Effector memory CD4-positive, alpha-beta T cell (primary cell): Measurements from ENCODE around the gene CCDC175.

Experiments used
- DNase-seq, 3 donors: peaks; one replicate each; pipeline ENCODE4 v3.0.0-alpha.2; 2020
- H3K27ac ChIP-seq: 2 replicates; pipeline ENCODE4 v1.7.0; 2013; ENCODE audit warnings: mild to moderate bottlenecking, low read length, moderate library complexity; ENCODE audit not compliant: insufficient read depth, poor library complexity, severe bottlenecking
- H3K27me3 ChIP-seq: replicated peaks from 2 replicates; pipeline ENCODE4 v1.7.0; 2013; ENCODE audit warnings: mild to moderate bottlenecking, low read length; ENCODE audit not compliant: insufficient read depth, control insufficient read depth, poor library complexity, severe bottlenecking
- H3K36me3 ChIP-seq: 2 replicates; pipeline ENCODE4 v1.7.0; 2013; ENCODE audit warnings: mild to moderate bottlenecking, low read length, moderate library complexity; ENCODE audit not compliant: control insufficient read depth, insufficient read depth
- H3K4me1 ChIP-seq: 2 replicates; pipeline ENCODE4 v1.7.0; 2013; ENCODE audit warnings: low read length, mild to moderate bottlenecking; ENCODE audit not compliant: control insufficient read depth, insufficient read depth, poor library complexity, severe bottlenecking
- H3K4me3 ChIP-seq: 2 replicates; pipeline ENCODE4 v1.7.0; 2013; ENCODE audit warnings: low read length, low read depth, mild to moderate bottlenecking; ENCODE audit not compliant: insufficient read depth, poor library complexity, severe bottlenecking
- H3K9me3 ChIP-seq: 2 replicates; pipeline ENCODE4 v1.7.0; 2013; ENCODE audit warnings: mild to moderate bottlenecking, low read length, moderate library complexity; ENCODE audit not compliant: control insufficient read depth

The CCDC175 gene

DNA sequence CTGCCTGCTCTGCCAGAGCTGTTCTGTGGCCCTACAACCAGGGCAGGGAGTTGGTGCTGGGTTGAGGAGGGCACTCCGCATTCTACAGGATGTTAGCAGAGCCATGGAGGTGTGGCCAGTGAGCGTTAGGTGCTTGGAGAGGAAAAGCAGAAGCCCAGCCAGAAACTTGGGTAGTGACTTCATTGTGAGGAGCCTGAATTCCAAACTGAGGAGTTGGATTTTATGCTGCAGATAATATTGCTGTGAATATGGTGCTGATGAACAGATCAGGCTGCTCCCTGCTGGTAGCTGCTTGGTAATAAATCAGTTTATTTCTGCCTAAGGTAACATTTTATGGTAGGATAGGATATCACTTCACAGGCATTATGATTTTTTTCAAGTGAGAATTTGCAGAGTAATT, 7.1 kb upstream of the CCDC175 start:
- Histone ChIP-seq H3K4me1 (no peaks in the 10 kb centered on the region), H3K4me3 (no peak overlapping the region), H3K27ac (no peak overlapping the region), H3K36me3 (no peaks in the 10 kb centered on the region), H3K9me3 (no peaks in the 10 kb centered on the region), H3K27me3 (no peaks in the 10 kb centered on the region)
- no peak for DNase-seq

DNA sequence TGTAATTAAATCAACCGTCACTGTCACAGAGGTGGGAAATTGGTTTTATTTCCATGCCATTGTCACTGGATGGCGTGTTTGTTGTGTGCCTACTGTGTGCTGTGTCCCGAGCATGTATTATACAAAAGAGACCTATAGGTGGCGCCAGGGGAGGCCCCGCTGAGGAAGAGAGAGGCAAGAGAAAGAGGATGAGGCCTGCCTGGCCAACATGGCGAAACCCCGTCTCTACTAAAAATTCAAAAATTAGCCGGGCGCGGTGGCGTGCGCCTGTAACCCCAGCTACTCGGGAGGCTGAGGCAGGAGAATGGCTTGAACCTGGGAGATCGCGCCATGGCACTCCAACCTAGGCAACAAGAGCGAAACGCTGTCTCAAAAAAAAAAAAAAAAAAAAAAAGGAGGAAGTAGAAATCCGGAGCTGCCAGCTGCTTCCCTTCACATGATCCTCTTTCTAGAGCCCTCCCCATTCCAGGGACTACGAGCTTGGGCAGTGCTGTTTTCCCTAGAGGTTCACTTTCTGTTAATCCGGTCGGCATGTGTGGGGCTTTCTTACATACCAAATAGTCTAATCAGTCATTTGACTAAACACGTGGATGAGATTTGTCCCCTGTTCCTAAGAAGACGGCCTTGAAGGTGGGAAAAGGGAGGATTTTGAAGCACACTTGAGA, 6.4 kb upstream of the CCDC175 start:
- no peak for DNase-seq
- H3K9me3 ChIP-seq = no peaks in the 10 kb centered on the region
- no peaks in the 10 kb centered on the region for H3K4me1 ChIP-seq
- no peak overlapping the region for H3K4me3 ChIP-seq
- no peak overlapping the region for H3K27ac ChIP-seq
- no peaks in the 10 kb centered on the region for H3K27me3 ChIP-seq
- no peaks in the 10 kb centered on the region for H3K36me3 ChIP-seq

DNA sequence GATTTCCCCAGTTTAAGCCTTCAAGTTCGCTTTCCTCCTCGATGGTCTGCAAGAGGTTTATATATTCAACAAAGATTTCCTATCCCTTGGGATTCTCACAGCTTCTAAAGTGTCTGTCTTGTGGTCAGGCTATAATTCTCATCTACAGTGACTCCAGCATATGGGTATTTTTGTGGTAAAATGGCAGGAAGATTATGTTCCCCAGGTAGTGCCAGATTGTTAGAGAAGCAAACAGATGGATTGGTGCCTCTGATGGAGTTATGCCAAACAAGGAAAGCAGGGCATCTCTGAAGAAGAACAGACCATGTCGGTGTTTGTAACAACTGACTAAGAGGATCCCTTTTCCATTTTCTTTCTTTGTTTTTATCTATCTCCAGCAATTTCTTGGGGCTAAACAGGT, 5.5 kb upstream of the CCDC175 start:
- Histone ChIP-seq H3K4me3 (no peak overlapping the region), H3K27me3 (no peaks in the 10 kb centered on the region), H3K27ac (no peak overlapping the region), H3K36me3 (no peaks in the 10 kb centered on the region), H3K4me1 (no peaks in the 10 kb centered on the region), H3K9me3 (no peaks in the 10 kb centered on the region)
- no peak for DNase-seq

DNA sequence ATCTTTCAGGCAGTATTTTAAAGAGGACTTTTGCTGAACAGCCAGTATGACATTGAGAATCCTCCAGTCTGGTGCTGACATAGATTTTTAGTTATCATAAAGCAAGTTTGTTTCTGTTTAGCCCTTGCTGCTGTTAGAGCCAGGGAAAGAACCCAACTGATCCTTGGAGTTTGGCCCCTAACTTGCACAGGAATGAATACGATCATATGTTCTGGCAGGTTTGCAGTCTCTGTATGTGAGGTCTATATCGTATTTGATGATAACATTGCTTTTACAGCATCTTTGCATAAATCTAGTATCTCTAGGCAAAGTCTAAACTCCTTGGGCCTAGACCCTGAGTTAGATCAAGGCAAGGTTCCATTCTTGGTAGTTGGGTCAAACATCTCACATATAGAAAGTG, 4.3 kb upstream of the CCDC175 start:
- Histone ChIP-seq H3K9me3 (no peaks in the 10 kb centered on the region), H3K27me3 (no peaks in the 10 kb centered on the region), H3K36me3 (no peaks in the 10 kb centered on the region), H3K4me3 (no peak overlapping the region), H3K4me1 (peaks cover 8% of the 10 kb centered on the region), H3K27ac (no peak overlapping the region)
- no peak for DNase-seq

DNA sequence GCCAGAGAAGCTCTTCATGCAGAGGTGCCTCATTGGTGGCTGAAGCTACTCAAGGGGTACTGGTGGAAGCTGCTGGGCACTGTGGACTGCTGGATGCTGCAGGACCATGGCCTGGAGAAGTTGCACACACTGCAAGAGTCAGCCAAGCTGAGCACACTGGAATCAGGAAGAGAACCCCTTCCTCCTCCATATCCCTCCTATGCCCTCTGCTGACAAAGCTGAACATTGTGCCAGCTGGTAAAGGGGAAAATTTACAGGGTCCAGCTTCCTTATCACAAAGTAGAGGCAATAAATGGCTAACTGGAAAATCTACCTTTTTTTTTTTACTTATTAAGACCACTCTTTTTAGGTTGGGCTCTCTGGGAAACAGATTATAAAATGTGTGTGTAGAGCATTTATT, 6.5 kb downstream of the CCDC175 start:
- no peaks in the 10 kb centered on the region for H3K27me3 ChIP-seq
- H3K4me1 ChIP-seq = no peaks in the 10 kb centered on the region
- no peak for DNase-seq
- H3K36me3 ChIP-seq = no peaks in the 10 kb centered on the region
- H3K27ac ChIP-seq = no peak overlapping the region
- H3K4me3 ChIP-seq = no peak overlapping the region
- no peaks in the 10 kb centered on the region for H3K9me3 ChIP-seq

DNA sequence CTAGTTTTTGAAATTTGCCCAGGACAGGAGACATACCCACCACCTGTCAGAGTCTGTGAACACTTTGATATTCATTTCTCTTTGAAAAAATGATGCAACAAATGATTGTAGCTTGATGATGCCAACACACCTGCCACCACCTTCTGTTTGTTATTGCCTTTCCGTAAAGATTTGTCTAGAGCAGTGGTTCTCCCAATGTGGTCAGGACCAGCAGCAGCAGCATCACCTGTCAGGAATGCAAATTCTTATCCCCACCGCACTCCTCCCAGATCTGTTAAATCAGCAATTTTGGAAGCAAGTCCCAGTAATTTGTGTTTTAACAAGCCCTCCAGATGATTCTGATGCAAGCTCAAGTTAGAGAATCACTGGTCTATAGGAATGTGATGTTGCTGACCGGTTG, 9.9 kb downstream of the CCDC175 start:
- H3K4me1 ChIP-seq = no peaks in the 10 kb centered on the region
- no peaks in the 10 kb centered on the region for H3K36me3 ChIP-seq
- H3K27me3 ChIP-seq = no peaks in the 10 kb centered on the region
- H3K27ac ChIP-seq = no peak overlapping the region
- no peak overlapping the region for H3K4me3 ChIP-seq
- H3K9me3 ChIP-seq = no peaks in the 10 kb centered on the region
- no peak for DNase-seq

DNA sequence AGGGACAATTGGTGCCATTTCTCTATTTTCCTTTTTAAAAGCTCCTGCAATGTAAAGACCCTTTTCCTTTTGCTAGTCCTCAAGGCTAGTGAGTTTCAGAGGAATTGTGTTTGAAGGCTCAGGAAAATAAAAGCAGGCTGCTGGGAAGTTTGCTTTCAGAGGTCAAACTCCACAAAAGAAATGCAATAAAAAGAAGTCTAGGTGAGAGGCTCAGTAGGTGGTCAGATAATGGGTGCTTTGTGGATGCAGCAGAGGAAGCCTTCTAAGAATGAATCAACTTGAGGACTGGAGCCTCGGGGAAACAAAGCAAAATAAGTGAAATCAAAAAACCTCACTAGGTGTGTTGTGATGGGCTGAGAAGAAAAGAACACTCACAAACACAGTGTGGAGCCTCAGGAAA, 10.3 kb downstream of the CCDC175 start:
- Histone ChIP-seq H3K9me3 (no peaks in the 10 kb centered on the region), H3K27ac (no peak overlapping the region), H3K36me3 (no peaks in the 10 kb centered on the region), H3K27me3 (no peaks in the 10 kb centered on the region), H3K4me1 (no peaks in the 10 kb centered on the region), H3K4me3 (no peak overlapping the region)
- no peak for DNase-seq

DNA sequence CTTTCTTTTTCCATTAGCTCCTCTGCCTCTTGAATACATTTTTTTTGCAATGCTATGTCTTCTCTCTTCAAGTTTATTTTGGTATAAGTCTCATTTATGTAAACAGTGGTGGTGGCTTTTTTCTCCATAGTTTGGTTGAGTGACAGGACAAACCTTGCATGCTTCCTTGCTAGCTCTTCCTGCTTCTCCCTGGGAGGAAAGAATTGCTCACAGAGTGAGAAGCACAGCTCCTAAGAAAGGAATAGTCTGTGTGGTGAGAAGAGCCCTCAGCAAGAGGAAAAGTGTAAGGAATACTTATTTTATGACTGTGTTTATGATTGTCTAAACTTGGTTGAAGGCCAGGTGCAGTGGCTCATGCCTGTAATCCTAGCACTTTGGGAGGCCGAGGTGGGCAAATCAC, 11.5 kb downstream of the CCDC175 start:
- H3K9me3 ChIP-seq = no peaks in the 10 kb centered on the region
- no peak overlapping the region for H3K27ac ChIP-seq
- H3K36me3 ChIP-seq = no peaks in the 10 kb centered on the region
- no peaks in the 10 kb centered on the region for H3K4me1 ChIP-seq
- no peaks in the 10 kb centered on the region for H3K27me3 ChIP-seq
- H3K4me3 ChIP-seq = no peak overlapping the region
- DNase-seq = no peak

DNA sequence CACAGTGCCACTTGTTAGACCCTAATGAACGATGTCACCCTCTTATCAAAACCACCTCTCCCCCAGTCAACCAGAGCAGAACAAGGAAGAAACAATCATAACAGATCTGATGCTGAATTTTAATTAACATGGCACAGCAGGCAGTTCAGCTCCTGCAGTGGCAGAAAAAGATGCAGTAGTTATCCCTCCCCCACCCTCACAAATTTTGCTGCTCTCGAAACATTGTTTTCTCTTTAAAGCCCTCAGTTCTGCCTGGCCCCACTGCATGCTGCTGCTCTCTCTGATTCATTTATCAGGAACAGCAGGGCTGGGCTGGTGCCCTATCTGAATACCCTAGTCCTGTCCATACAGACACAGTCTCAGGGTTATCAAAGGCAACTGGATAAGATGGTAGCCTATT, 12.2 kb downstream of the CCDC175 start:
- Histone ChIP-seq H3K9me3 (no peaks in the 10 kb centered on the region), H3K36me3 (no peaks in the 10 kb centered on the region), H3K27ac (no peak overlapping the region), H3K27me3 (no peaks in the 10 kb centered on the region), H3K4me1 (no peaks in the 10 kb centered on the region), H3K4me3 (no peak overlapping the region)
- no peak for DNase-seq

DNA sequence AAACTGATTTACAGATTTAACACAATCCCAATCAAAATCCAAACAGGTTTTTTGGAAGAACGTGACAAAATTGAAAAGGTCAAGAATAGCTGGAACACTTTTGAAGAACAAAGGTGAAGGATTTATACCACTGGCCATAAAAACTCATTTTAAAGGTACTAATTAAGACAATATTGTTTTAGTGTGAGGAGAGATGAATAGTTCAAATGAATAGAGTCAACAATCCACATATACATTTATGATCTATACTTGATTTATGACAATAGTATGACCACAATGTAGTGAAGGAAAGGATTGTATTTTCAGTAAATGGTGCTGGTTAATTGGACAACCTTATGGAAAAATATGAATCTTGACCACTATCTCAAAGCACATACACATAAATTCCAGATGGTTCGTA, 29.3 kb downstream of the CCDC175 start:
- no peak for DNase-seq
- H3K4me3 ChIP-seq = no peak overlapping the region

More for the DNA sequence above, 29.3 kb downstream of the CCDC175 start:
- no peaks in the 10 kb centered on the region for H3K36me3 ChIP-seq
- H3K27me3 ChIP-seq = no peaks in the 10 kb centered on the region
- no peak overlapping the region for H3K27ac ChIP-seq
- H3K4me1 ChIP-seq = no peaks in the 10 kb centered on the region
- H3K9me3 ChIP-seq = no peaks in the 10 kb centered on the region
